Chondrocyte (in vitro differentiated cells): Measurements from ENCODE around the gene CASP8. TPM values are rescaled to one million over a fixed set of nuclear protein-coding genes. Genes with fewer than 3 reads are reported as not detected.

ENCODE experiments used
- DNase-seq: peaks from one replicate; pipeline ENCODE4 v3.0.0; 2021; ENCODE audit warnings: mixed read lengths, low spot score
- H3K27ac Mint-ChIP-seq: one replicate; pipeline ENCODE4 v1.8.0; 2021; ENCODE audit warnings: mild to moderate bottlenecking, moderate library complexity, mixed read lengths; ENCODE audit not compliant: unreplicated experiment
- H3K27me3 Mint-ChIP-seq: 2 replicates; pipeline ENCODE4 v1.8.0; 2021; ENCODE audit warnings: low read depth, mixed read lengths
- H3K36me3 Mint-ChIP-seq: 2 replicates; pipeline ENCODE4 v1.8.0; 2021; ENCODE audit warnings: low read depth, mixed read lengths
- H3K4me1 Mint-ChIP-seq: 2 replicates; pipeline ENCODE4 v1.8.0; 2021; ENCODE audit warnings: low read depth, mild to moderate bottlenecking, mixed read lengths
- H3K4me3 Mint-ChIP-seq: one replicate; pipeline ENCODE4 v1.8.0; 2021; ENCODE audit warnings: mild to moderate bottlenecking, moderate library complexity, mixed read lengths; ENCODE audit not compliant: unreplicated experiment
- H3K9me3 Mint-ChIP-seq: 2 replicates; pipeline ENCODE4 v1.8.0; 2021; ENCODE audit warnings: low read depth, mixed read lengths
- total RNA-seq: library from RNA; stranded (reverse); gene quantifications from 3 replicates; pipeline ENCODE4 v1.2.1, GENCODE V29; 2021
- TF ChIP-seq, protein P1 (sequence below): fragments of 200-600 bp; sonication (generic); IDR thresholded peaks from 2 replicates; pipeline ENCODE4 v1.5.0; 2021; ENCODE audit warnings: antibody characterized with exemption, mild to moderate bottlenecking, moderate library complexity

The CASP8 gene
- total RNA-seq, 1 donor from 2014 or later = 4.0 TPM

DNA sequence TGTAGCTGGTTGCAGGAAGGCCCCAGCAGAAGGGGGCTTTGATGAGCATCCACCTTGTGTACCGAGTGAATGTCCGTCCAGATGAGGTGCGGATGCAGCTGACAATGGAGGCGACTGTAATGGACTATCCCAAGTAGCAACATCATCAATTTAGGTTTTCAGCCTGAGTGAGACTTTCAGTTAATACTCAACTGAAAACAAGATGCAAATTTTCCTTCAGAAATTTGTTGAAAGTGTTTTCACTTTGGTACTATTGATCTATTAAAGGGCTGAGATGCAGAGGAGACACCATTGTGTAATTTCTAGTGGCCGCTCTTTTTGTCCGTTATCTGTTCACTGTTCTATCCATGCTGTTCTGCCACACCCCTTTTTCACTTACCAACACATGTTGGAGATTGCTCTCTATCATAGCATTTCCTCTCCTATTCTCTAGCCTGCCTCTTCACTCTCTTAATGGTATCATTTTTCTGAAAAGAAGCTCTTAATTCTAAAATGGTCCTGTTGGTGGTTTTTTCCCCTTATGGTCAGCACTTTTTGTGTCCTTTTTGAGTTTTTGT, 12.0 kb upstream of the CASP8 start:
- H3K27me3 Mint-ChIP-seq = no peaks in the 10 kb centered on the region
- no peak overlapping the region for H3K27ac Mint-ChIP-seq
- no peak overlapping the region for H3K4me3 Mint-ChIP-seq
- TF ChIP-seq, protein P1, sequence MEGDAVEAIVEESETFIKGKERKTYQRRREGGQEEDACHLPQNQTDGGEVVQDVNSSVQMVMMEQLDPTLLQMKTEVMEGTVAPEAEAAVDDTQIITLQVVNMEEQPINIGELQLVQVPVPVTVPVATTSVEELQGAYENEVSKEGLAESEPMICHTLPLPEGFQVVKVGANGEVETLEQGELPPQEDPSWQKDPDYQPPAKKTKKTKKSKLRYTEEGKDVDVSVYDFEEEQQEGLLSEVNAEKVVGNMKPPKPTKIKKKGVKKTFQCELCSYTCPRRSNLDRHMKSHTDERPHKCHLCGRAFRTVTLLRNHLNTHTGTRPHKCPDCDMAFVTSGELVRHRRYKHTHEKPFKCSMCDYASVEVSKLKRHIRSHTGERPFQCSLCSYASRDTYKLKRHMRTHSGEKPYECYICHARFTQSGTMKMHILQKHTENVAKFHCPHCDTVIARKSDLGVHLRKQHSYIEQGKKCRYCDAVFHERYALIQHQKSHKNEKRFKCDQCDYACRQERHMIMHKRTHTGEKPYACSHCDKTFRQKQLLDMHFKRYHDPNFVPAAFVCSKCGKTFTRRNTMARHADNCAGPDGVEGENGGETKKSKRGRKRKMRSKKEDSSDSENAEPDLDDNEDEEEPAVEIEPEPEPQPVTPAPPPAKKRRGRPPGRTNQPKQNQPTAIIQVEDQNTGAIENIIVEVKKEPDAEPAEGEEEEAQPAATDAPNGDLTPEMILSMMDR = no peak
- no peaks in the 10 kb centered on the region for H3K4me1 Mint-ChIP-seq
- no peak for DNase-seq
- no peaks in the 10 kb centered on the region for H3K9me3 Mint-ChIP-seq
- H3K36me3 Mint-ChIP-seq = no peaks in the 10 kb centered on the region

DNA sequence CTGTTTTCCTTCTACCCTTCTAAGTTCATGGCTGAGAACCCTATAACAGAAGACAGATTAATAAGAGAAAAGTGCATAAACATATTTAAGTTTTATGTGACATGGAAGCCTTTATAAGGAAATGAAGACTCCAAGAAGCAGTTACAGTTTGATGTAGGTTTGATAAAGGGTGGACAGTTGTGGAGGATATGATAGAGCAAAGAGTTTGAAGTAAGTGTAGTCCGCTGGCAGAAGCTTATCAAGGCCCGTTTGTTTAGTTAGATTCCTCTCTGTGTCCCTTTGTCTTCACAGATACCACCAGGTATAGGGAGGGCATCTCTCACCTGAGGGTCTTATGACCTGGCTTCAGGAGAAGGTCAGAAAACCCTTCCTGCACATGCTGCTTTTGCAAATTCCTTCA, 10.4 kb upstream of the CASP8 start:
- Mint-ChIP-seq H3K36me3 (no peaks in the 10 kb centered on the region), H3K4me3 (no peak overlapping the region)
- no peak for DNase-seq

DNA sequence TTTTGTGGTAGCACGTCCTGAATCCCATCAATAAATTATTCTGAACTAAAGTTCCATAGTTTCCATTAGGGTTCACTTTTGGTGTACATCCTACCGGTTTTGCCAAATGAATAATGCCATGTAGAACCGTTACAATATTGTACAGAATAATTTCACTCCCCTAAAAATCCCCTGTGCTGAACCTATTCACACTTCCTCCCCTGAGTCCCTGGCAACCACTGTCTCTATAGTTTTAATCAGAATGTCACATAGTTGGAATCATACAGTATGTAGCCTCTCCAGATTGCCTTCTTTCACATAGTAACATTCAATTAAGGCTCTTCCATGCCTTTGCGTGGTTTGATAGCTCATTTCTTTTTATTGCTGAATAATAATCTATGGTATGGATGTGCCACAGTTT, 9.6 kb upstream of the CASP8 start:
- no peak for DNase-seq
- Mint-ChIP-seq H3K9me3 (no peaks in the 10 kb centered on the region), H3K27me3 (no peaks in the 10 kb centered on the region), H3K4me3 (no peak overlapping the region), H3K27ac (no peak overlapping the region), H3K36me3 (no peaks in the 10 kb centered on the region), H3K4me1 (peaks cover 9% of the 10 kb centered on the region)
- TF ChIP-seq, protein P1 = no peak

More for the DNA sequence above, 10.4 kb upstream of the CASP8 start:
- H3K4me1 Mint-ChIP-seq = peaks cover 9% of the 10 kb centered on the region
- TF ChIP-seq, protein P1 = no peak
- no peaks in the 10 kb centered on the region for H3K27me3 Mint-ChIP-seq
- no peaks in the 10 kb centered on the region for H3K9me3 Mint-ChIP-seq
- no peak overlapping the region for H3K27ac Mint-ChIP-seq

DNA sequence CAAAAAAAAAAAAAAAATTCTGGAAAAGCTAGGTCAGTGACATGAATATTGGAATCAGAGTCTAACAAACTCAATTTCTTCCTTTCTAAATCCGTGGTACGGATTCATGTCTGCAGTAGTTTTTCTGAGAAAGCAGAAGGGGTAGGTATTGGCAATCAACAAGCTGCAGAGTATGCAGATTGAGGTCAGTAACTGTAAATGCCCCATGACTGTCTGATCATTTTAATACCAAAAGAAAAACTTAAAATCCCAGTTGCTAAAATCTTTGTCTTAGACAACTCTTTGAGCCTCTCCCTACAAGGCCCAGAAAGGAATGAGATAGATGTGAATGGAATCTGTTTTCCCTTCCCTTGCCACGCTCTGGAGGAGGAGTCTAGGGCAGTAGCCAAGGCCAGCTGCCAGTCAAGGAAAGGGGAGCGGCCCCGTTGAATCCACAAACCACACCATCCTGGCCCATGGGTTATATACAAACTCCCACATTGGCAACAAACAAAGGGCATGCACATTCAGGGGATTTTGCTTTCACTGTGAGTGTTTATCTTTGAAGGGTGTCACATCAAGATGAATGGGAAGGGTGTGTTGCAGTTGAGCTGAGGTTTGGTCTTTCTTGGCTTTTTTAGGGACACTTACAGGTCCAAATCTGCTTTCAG, 6.1 kb upstream of the CASP8 start:
- H3K27ac Mint-ChIP-seq = no peak overlapping the region
- H3K4me1 Mint-ChIP-seq = peaks cover 28% of the 10 kb centered on the region
- no peaks in the 10 kb centered on the region for H3K36me3 Mint-ChIP-seq
- no peak overlapping the region for H3K4me3 Mint-ChIP-seq
- H3K9me3 Mint-ChIP-seq = no peaks in the 10 kb centered on the region
- H3K27me3 Mint-ChIP-seq = no peaks in the 10 kb centered on the region
- DNase-seq = no peak
- TF ChIP-seq, protein P1 = no peak

DNA sequence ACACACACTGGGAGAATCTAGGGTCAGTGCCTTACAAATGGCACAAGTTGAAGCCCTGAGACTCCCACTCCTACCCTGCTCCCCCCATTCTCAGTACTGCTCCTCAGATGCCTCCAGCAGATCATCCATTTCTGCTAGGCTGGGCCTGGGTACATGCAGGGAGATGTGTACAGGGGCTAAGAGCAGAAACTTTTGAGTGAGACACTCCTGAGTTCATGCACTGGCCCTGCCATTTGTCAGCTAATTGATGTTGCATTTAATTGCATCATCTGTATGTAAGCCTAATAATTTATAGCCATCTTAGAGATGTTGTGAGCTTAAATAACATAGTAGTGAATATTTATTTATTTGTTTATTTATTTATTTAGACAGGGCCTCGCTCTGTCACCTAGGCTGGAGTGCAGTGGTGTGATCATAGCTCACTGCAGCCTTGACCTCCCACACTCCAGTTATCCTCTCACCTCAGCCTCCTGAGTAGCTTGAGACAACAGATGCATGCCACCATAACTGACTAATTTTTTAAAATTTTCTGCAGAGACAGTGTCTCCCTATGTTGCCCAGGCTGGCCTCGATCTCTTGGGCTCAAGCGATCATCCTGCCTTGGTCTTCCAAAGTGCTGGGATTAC, 4.8 kb upstream of the CASP8 start:
- H3K9me3 Mint-ChIP-seq = no peaks in the 10 kb centered on the region
- no peak for DNase-seq
- H3K4me1 Mint-ChIP-seq = peaks cover 30% of the 10 kb centered on the region
- no peak overlapping the region for H3K4me3 Mint-ChIP-seq
- H3K27me3 Mint-ChIP-seq = no peaks in the 10 kb centered on the region
- TF ChIP-seq, protein P1 = no peak
- H3K36me3 Mint-ChIP-seq = no peaks in the 10 kb centered on the region
- H3K27ac Mint-ChIP-seq = no peak overlapping the region
